Measurements from ENCODE around the gene ZDHHC14.

The ZDHHC14 gene

GRCh38 chr6:157411368-157411767 lies 30.4 kb downstream of the ZDHHC14 start:
- ChIA-PET CTCF (interaction anchor here (0.6 to 0.7 kb wide), 3 partner anchors 9 to 256 kb away, joined by 3 to 5 read pairs (median 4); no protein-coding TSS in a partner anchor), POLR2A (ENCODE audit: low non-redundant PET) (no interaction called here)
- no peak overlapping the region for H3K27ac ChIP-seq
- no peak for TF ChIP-seq CTCF (conservative IDR thresholded peaks at IDR 0.05; ENCODE audit: low read depth)
- no peak for DNase-seq (ENCODE audit: low spot score)

DNA sequence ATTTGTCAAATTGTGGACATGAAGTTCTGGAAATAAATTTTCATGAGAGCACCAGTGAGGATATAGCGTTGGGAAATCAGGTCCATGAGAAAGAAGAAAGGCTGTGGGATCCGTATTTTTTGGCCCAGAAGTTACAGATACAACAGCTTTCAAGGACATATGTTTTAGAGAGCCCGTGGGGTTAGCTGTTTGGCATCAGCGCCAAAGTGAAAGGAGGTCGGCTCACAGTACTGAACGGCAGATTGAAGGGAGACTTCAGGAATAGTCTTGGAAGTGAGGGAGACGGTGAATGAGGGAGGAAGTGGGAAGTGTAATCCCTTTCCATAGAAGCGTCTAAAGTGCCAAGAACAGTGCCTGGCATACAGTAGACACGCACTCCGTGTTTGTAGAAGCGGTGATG lies 31.8 kb downstream of the ZDHHC14 start:
- no peak for TF ChIP-seq CTCF (conservative IDR thresholded peaks at IDR 0.05; ENCODE audit: low read depth)
- H3K27ac ChIP-seq, result no peak overlapping the region
- ChIA-PET POLR2A (ENCODE audit: low non-redundant PET) (no interaction called here), CTCF (interaction anchor here (0.6 kb wide), 1 partner anchor 9 kb away, joined by 3 read pairs; no protein-coding TSS in a partner anchor)
- no peak for DNase-seq (ENCODE audit: low spot score)

DNA sequence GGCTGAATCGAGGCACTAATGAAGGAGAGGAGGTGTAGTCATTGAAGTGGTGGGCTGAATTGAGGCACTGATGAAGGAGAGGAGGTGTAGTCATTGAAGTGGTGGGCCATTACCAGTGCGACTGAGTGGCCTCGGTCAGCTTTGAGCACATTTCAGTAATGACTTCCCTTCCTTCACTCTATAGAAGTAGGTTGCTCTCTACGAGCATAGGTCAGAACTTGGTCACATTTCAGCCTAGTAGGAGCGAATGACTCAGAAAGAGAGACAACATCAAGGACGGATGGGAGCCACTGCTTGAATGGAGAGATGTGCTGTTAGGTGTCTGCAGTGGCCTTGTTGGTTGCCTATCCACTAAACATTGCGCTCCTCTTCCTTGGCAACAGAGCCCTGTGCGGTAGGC lies 39.5 kb downstream of the ZDHHC14 start:
- no peak for DNase-seq (ENCODE audit: low spot score)
- no peak overlapping the region for H3K27ac ChIP-seq
- TF ChIP-seq CTCF (conservative IDR thresholded peaks at IDR 0.05; ENCODE audit: low read depth), result no peak
- CTCF ChIA-PET, result interaction anchor here (0.6 to 0.7 kb wide), 2 partner anchors 87 to 103 kb away, joined by 3 read pairs; no protein-coding TSS in a partner anchor
- POLR2A ChIA-PET (ENCODE audit: low non-redundant PET), result no interaction called here

DNA sequence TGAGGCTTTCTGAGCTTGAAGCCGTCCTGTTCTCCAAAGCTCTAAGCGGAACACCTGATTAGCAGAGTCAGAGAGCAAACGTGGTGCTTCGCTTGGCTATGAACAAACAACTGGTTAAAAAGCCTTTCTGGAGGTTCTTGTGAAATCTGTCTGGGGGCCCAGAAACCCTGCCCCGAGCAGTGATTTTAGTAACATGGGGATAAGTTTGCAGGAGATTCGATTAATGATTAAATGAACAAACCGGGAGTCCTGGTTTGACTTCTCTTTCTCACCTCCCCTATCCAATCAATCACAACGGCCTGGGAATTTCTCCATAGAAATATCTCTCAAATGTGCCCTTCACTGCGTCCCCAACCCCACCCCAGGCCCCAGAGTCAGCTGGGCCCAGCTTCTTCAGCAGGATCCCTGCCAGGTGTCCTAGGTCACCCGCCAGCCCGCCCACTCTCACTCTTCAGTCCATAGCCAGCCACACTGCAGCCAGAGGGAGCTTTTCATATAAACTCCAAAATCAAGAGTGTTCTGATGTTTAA lies 43.6 kb downstream of the ZDHHC14 start:
- ChIA-PET POLR2A (ENCODE audit: low non-redundant PET) (no interaction called here), CTCF (no interaction called here)
- H3K27ac ChIP-seq, result no peak overlapping the region
- DNase-seq (ENCODE audit: low spot score), result no peak
- TF ChIP-seq CTCF (conservative IDR thresholded peaks at IDR 0.05; ENCODE audit: low read depth), result no peak

GRCh38 chr6:157427969-157428368 lies 47.0 kb downstream of the ZDHHC14 start:
- no peak for DNase-seq (ENCODE audit: low spot score)
- no peak overlapping the region for H3K27ac ChIP-seq
- no peak for TF ChIP-seq CTCF (conservative IDR thresholded peaks at IDR 0.05; ENCODE audit: low read depth)
- ChIA-PET POLR2A (ENCODE audit: low non-redundant PET) (no interaction called here), CTCF (no interaction called here)

DNA sequence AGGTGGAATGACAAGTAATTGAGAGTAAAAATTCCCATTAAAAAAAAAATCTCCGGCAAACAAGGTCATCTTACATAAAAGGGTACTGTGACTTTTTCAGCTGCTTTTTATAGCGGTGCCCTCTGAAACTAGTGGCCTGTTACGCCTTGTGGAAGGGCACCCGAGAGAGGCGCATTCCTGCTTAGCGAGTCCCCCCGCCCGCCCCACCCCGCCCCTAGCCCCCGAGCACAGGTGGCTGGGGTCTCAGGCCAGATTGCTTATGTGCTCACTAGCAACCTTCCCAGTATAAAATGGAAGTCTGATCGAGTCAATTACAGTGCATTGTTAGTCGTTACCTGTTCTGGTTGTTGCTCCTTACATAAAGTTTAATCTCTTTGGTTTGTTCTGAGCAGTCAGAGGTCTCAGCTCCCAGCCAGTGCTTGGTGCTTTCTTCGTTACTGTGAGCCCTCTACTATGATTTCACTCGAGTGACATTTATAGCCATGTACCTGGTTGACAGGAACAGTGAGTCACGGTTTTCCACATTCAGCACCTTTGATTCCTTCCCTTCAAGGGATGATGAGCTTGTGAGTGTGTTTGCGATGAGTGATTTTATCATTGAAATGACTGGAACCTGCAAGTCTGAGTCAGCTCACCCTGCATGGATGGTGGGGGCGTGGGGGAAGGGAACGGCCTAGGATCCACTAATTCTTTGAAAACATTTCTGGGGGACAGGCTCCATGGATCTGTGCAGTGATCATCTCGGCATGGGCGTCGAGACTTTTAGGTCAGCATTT lies 47.6 kb downstream of the ZDHHC14 start:
- TF ChIP-seq CTCF (conservative IDR thresholded peaks at IDR 0.05; ENCODE audit: low read depth), result no peak
- ChIA-PET CTCF (interaction anchor here (0.6 kb wide), 1 partner anchor 76 kb away, joined by 4 read pairs; no protein-coding TSS in a partner anchor), POLR2A (ENCODE audit: low non-redundant PET) (interaction anchor here (0.7 kb wide), 1 partner anchor 269 kb away, joined by 6 read pairs; no protein-coding TSS in a partner anchor)
- DNase-seq (ENCODE audit: low spot score), result peak; percentile 88
- H3K27ac ChIP-seq, result no peak overlapping the region

All from RWPE1 (cell line).